Measurements from ENCODE around the gene DDX3X. TPM values are rescaled to one million over a fixed set of nuclear protein-coding genes. Genes with fewer than 3 reads are reported as not detected.

The DDX3X gene
- total RNA-seq, 2 donors from 2014 or later = 218 to 274 TPM

GRCh38 chrX:41405551-41405950 lies 71.6 kb downstream of the DDX3X start:
- Mint-ChIP-seq H3K27ac (no peak overlapping the region), H3K36me3 (ENCODE audit: low read depth) (no peaks in the 10 kb centered on the region), H3K4me3 (no peak overlapping the region), H3K27me3 (ENCODE audit: insufficient read depth) (peaks cover 8% of the 10 kb centered on the region), H3K4me1 (no peaks in the 10 kb centered on the region), H3K9me3 (peaks cover 55% of the 10 kb centered on the region)
- TF ChIP-seq CTCF (conservative IDR thresholded peaks at IDR 0.05) = no peak
- Histone ChIP-seq H3K27ac (ENCODE audit: low read depth, low read length) (no peak overlapping the region), H3K9ac (ENCODE audit: extremely low read depth, low read length, poor library complexity, severe bottlenecking) (no peak overlapping the region), H3K4me3 (ENCODE audit: low read length) (no peak overlapping the region), H3K4me1 (ENCODE audit: control insufficient read depth, insufficient read depth, low read length) (no peaks in the 10 kb centered on the region), H3K9me3 (ENCODE audit: control insufficient read depth, low read length) (no peaks in the 10 kb centered on the region), H3K27me3 (ENCODE audit: control insufficient read depth, insufficient read depth, low read length, poor library complexity, severe bottlenecking) (no peaks in the 10 kb centered on the region), H3K36me3 (ENCODE audit: control insufficient read depth, insufficient read depth, low read length) (no peaks in the 10 kb centered on the region)
- no peak for DNase-seq
- WGBS, 2 experiments (ENCODE audit: insufficient coverage in 1 of 2, insufficient read length in 1 of 2) = 85 to 89% methylated on average over 1 to 6 of the region's 6 CpGs

- Histone ChIP-seq H3K4me1 (ENCODE audit: control insufficient read depth, insufficient read depth, low read length) (no peaks in the 10 kb centered on the region), H3K27ac (ENCODE audit: low read depth, low read length) (no peak overlapping the region), H3K27me3 (ENCODE audit: control insufficient read depth, insufficient read depth, low read length, poor library complexity, severe bottlenecking) (no peaks in the 10 kb centered on the region), H3K9ac (ENCODE audit: extremely low read depth, low read length, poor library complexity, severe bottlenecking) (no peak overlapping the region), H3K4me3 (ENCODE audit: low read length) (no peak overlapping the region), H3K36me3 (ENCODE audit: control insufficient read depth, insufficient read depth, low read length) (no peaks in the 10 kb centered on the region), H3K9me3 (ENCODE audit: control insufficient read depth, low read length) (no peaks in the 10 kb centered on the region)
- no peak for TF ChIP-seq CTCF (conservative IDR thresholded peaks at IDR 0.05)
- no peak for DNase-seq
- Mint-ChIP-seq H3K27me3 (ENCODE audit: insufficient read depth) (peaks cover 8% of the 10 kb centered on the region), H3K36me3 (ENCODE audit: low read depth) (no peaks in the 10 kb centered on the region), H3K27ac (no peak overlapping the region), H3K9me3 (peaks cover 56% of the 10 kb centered on the region), H3K4me3 (no peak overlapping the region), H3K4me1 (no peaks in the 10 kb centered on the region)
- WGBS, 2 experiments (ENCODE audit: insufficient coverage in 1 of 2, insufficient read length in 1 of 2) = 67 to 84% methylated on average over 1 of the region's 1 CpG
Measured at GRCh38 chrX:41406201-41406600, 72.2 kb downstream of the DDX3X start.

- Histone ChIP-seq H3K27ac (ENCODE audit: low read depth, low read length) (no peak overlapping the region), H3K36me3 (ENCODE audit: control insufficient read depth, insufficient read depth, low read length) (no peaks in the 10 kb centered on the region), H3K27me3 (ENCODE audit: control insufficient read depth, insufficient read depth, low read length, poor library complexity, severe bottlenecking) (no peaks in the 10 kb centered on the region), H3K9me3 (ENCODE audit: control insufficient read depth, low read length) (no peaks in the 10 kb centered on the region), H3K4me1 (ENCODE audit: control insufficient read depth, insufficient read depth, low read length) (no peaks in the 10 kb centered on the region), H3K4me3 (ENCODE audit: low read length) (no peak overlapping the region), H3K9ac (ENCODE audit: extremely low read depth, low read length, poor library complexity, severe bottlenecking) (no peak overlapping the region)
- 77% methylated on average over 4 of the region's 4 CpGs; no CpG with 5 or more reads in 1 of the 2 experiments for WGBS, 2 experiments (ENCODE audit: insufficient coverage in 1 of 2, insufficient read length in 1 of 2)
- no peak for DNase-seq
- peaks cover 8% of the 10 kb centered on the region for H3K27me3 Mint-ChIP-seq (ENCODE audit: insufficient read depth)
- no peaks in the 10 kb centered on the region for H3K36me3 Mint-ChIP-seq (ENCODE audit: low read depth)
- no peak overlapping the region for H3K27ac Mint-ChIP-seq
- peaks cover 58% of the 10 kb centered on the region for H3K9me3 Mint-ChIP-seq
- H3K4me1 Mint-ChIP-seq = no peaks in the 10 kb centered on the region
- no peak overlapping the region for H3K4me3 Mint-ChIP-seq
- TF ChIP-seq CTCF (conservative IDR thresholded peaks at IDR 0.05) = no peak
Measured at GRCh38 chrX:41407816-41408215, 73.9 kb downstream of the DDX3X start.
